Lung (tissue), 12 donors: ENCODE results near the gene GRIP1. TPM values are rescaled to one million over a fixed set of nuclear protein-coding genes. Genes with fewer than 3 reads are reported as not detected.
A peak's percentile ranks its signal among the peaks of the same experiment; 100 is the strongest.

Experiments used
- ATAC-seq: fragments of 200-7000 bp; cut with Tn5 transposase; one replicate; pipeline ENCODE4 v1.9.1; 2020; ENCODE audit warnings: moderate number of reproducible peaks; ENCODE audit not compliant: insufficient read depth, low FRiP score
- DNase-seq, 3 donors: peaks; one replicate each; pipeline ENCODE4 v3.0.0-alpha.2; 2013 to 2017
- H3K27ac ChIP-seq, 2 donors: one replicate each; pipeline ENCODE4 v1.5.1; 2013; ENCODE audit warnings: mild to moderate bottlenecking in 2 of 2, moderate library complexity in 2 of 2, control low read depth in 1 of 2, inconsistent platforms in 1 of 2, low read depth in 1 of 2, low read length in 1 of 2
- H3K27me3 ChIP-seq, 3 donors: one replicate each; pipeline ENCODE4 v1.5.1; 2013; ENCODE audit warnings: low read length in 2 of 3; ENCODE audit not compliant: control insufficient read depth in 3 of 3, insufficient read depth in 3 of 3
- H3K36me3 ChIP-seq, 4 donors: one replicate each; pipeline ENCODE4 v1.5.1; 2013; ENCODE audit warnings: low read length in 4 of 4, mild to moderate bottlenecking in 1 of 4, moderate library complexity in 1 of 4; ENCODE audit not compliant: control insufficient read depth in 4 of 4, insufficient read depth in 4 of 4
- H3K4me1 ChIP-seq, 5 donors: one replicate each; pipeline ENCODE4 v1.5.1; 2013; ENCODE audit warnings: low read length in 5 of 5, mild to moderate bottlenecking in 2 of 5, moderate library complexity in 1 of 5; ENCODE audit not compliant: control insufficient read depth in 5 of 5, insufficient read depth in 5 of 5
- H3K4me3 ChIP-seq: one replicate; pipeline ENCODE4 v1.5.1; 2013; ENCODE audit warnings: mild to moderate bottlenecking, control low read depth, moderate library complexity
- H3K9ac ChIP-seq, 2 donors: one replicate each; pipeline ENCODE4 v1.5.1; 2013; ENCODE audit warnings: low read length in 2 of 2, control low read depth in 1 of 2; ENCODE audit not compliant: insufficient read depth in 1 of 2
- H3K9me3 ChIP-seq, 4 donors: one replicate each; pipeline ENCODE4 v1.5.1; 2013; ENCODE audit warnings: low read length in 3 of 4, mild to moderate bottlenecking in 1 of 4, moderate library complexity in 1 of 4; ENCODE audit not compliant: control insufficient read depth in 4 of 4, insufficient read depth in 3 of 4
- CTCF ChIP-seq: IDR thresholded peaks from 2 replicates; pipeline ENCODE4 v1.5.1; 2012; ENCODE audit warnings: mild to moderate bottlenecking; ENCODE audit errors: control extremely low read depth, extremely low read depth
- WGBS, 2 donors: extraction: QIAGEN DNeasy Blood & Tissue Kit; methylation state at CpG; one replicate each; pipeline ENCODE4 v1.1.7; 2013; 5-methylcytosine and 5-hydroxymethylcytosine counted together
- polyA plus RNA-seq, 2 donors: library from polyadenylated mRNA; stranded (reverse); fragments of 200-250 nt; gene quantifications; one replicate each; pipeline ENCODE4 v1.2.1, GENCODE V29; 2013
- total RNA-seq, 2 donors: library from RNA; depleted of rRNA in 1 of 2; stranded (reverse); fragments of >200 nt in 1 of 2; gene quantifications; one replicate each; pipeline ENCODE4 v1.2.1, GENCODE V29; 2014 to 2021
- donor health status: control.
- donor health status: control.
- donor health status: Bipolar disorder and iron deficiency.
- donor health status: healthy.
- donor health status: DM: yes; HTN: yes; CAD: no.

GRIP1 gene
- total and polyA plus RNA-seq, 4 donors = 0.20 to 3.6 (median 0.83) TPM

- DNase-seq (peak in 1 of 3 donors; percentile 16), ATAC-seq (no peak)
- WGBS, 2 donors = 75 to 79% methylated on average over 3 of the region's 3 CpGs
- no peak for TF ChIP-seq CTCF
- no peak overlapping the region for H3K4me3 ChIP-seq
- no peaks in the 10 kb centered on the region for H3K9me3 ChIP-seq
- no peak overlapping the region for H3K27ac ChIP-seq
- H3K4me1 ChIP-seq = peaks cover 0 to 3% (median 0%) of the 10 kb centered on the region in 5 donors
- no peaks in the 10 kb centered on the region for H3K27me3 ChIP-seq
- no peaks in the 10 kb centered on the region for H3K36me3 ChIP-seq
- no peak overlapping the region for H3K9ac ChIP-seq
These were observed 42.1 kb downstream of the GRIP1 start for GRCh38 chr12:66636771-66637170.

- Histone ChIP-seq H3K4me3 (no peak overlapping the region), H3K27ac (no peak overlapping the region), H3K9me3 (no peaks in the 10 kb centered on the region), H3K27me3 (no peaks in the 10 kb centered on the region), H3K4me1 (peaks cover 0 to 9% (median 3%) of the 10 kb centered on the region in 5 donors), H3K36me3 (no peaks in the 10 kb centered on the region), H3K9ac (no peak overlapping the region)
- TF ChIP-seq CTCF = no peak
- 57 to 86% methylated on average over 1 of the region's 1 CpG for WGBS, 2 donors
- DNase-seq (peak in 2 of 3 donors; percentile 35 to 60), ATAC-seq (peak; percentile 79)
These were observed 45.2 kb downstream of the GRIP1 start for GRCh38 chr12:66633676-66634075.

GRCh38 chr12:66629138-66629870, 49.6 kb downstream of the GRIP1 start:
- Histone ChIP-seq H3K4me3 (no peak overlapping the region), H3K9me3 (no peaks in the 10 kb centered on the region), H3K4me1 (peaks cover 0 to 25% (median 3%) of the 10 kb centered on the region in 5 donors), H3K9ac (no peak overlapping the region), H3K27me3 (no peaks in the 10 kb centered on the region), H3K36me3 (no peaks in the 10 kb centered on the region), H3K27ac (no peak overlapping the region)
- ATAC-seq (peak; percentile 45), DNase-seq (peak in 2 of 3 donors; percentile 35 to 56)
- WGBS, 2 donors = 63 to 81% methylated on average over 5 of the region's 5 CpGs
- no peak for TF ChIP-seq CTCF
